GM18909 (cell line): ENCODE data around the gene INTS2.
A peak's percentile ranks its signal among the peaks of the same experiment; 100 is the strongest.
"Not testable (repeated sequence)": the region's sequence is repeated elsewhere in the genome, so short reads cannot be mapped to it uniquely, and the experiment has no call there.

Source experiments
- ATAC-seq: cut with Tn5 transposase; IDR thresholded peaks from one replicate; pipeline ENCODE4 v1.9.1; 2021; ENCODE audit warnings: mild to moderate bottlenecking; ENCODE audit not compliant: unreplicated experiment, poor library complexity

Gene INTS2

GRCh38 chr17:61903251-61903650 is 24.5 kb downstream of the INTS2 start:
- no peak for ATAC-seq

- ATAC-seq = no peak
Observed at GRCh38 chr17:61897548-61898180, 30.1 kb downstream of the INTS2 start.

- no peak for ATAC-seq
Observed at GRCh38 chr17:61895391-61895790, 32.4 kb downstream of the INTS2 start.

- ATAC-seq = not testable (repeated sequence)
Observed at GRCh38 chr17:61894310-61894709, 33.5 kb downstream of the INTS2 start.

- not testable (repeated sequence) for ATAC-seq
Observed at GRCh38 chr17:61887733-61888132, 40.0 kb downstream of the INTS2 start.

GRCh38 chr17:61885865-61886264 is 41.9 kb downstream of the INTS2 start:
- not testable (repeated sequence) for ATAC-seq

GRCh38 chr17:61884864-61885263 is 42.9 kb downstream of the INTS2 start:
- no peak for ATAC-seq

- ATAC-seq = no peak
Observed at GRCh38 chr17:61880589-61881102, 47.1 kb downstream of the INTS2 start.

GRCh38 chr17:61878984-61879612 is 48.7 kb downstream of the INTS2 start:
- ATAC-seq = no peak

GRCh38 chr17:61878520-61878919 is 49.3 kb downstream of the INTS2 start:
- no peak for ATAC-seq

GRCh38 chr17:61877837-61878236 is 49.9 kb downstream of the INTS2 start:
- ATAC-seq = no peak

- no peak for ATAC-seq
Observed at GRCh38 chr17:61875804-61876203, 52.0 kb downstream of the INTS2 start.

- ATAC-seq = no peak
Observed at GRCh38 chr17:61875285-61875684, 52.5 kb downstream of the INTS2 start.

- no peak for ATAC-seq
Observed at GRCh38 chr17:61874075-61874474, 53.7 kb downstream of the INTS2 start.

GRCh38 chr17:61872099-61872498 is 55.7 kb downstream of the INTS2 start:
- no peak for ATAC-seq

GRCh38 chr17:61869138-61869537 is 58.6 kb downstream of the INTS2 start:
- no peak for ATAC-seq

- no peak for ATAC-seq
Observed at GRCh38 chr17:61868074-61868473, 59.7 kb downstream of the INTS2 start.

- ATAC-seq = no peak
Observed at GRCh38 chr17:61867033-61867432, 60.7 kb downstream of the INTS2 start.

- peak; percentile 29 for ATAC-seq
Observed at GRCh38 chr17:61863801-61864126, 64.0 kb downstream of the INTS2 start.

- peak; percentile 87 for ATAC-seq
Observed at GRCh38 chr17:61862975-61863800, 64.6 kb downstream of the INTS2 start, which contains the start of gene BRIP1. Gene BRIP1 (minus strand): TSS chr17:61863528. CDS start chr17:61861539, 1,989 bp downstream.

- ATAC-seq = no peak
Observed at GRCh38 chr17:61862105-61862574, 65.6 kb downstream of the INTS2 start.
